Adrenal gland (tissue), 5 donors: ENCODE data around the gene BMERB1.

ENCODE experiments used
- POLR2A ChIP-seq, 2 donors: fragments of 450-650 bp; IDR thresholded peaks; one replicate each; pipeline ENCODE4 v1.6.1; 2017; ENCODE audit warnings: antibody characterized with exemption in 2 of 2, mild to moderate bottlenecking in 2 of 2, moderate library complexity in 1 of 2
- TF ChIP-seq, protein P1 (sequence below), 6 experiments: fragments of 450-650 bp in 4 of 6; fragments of 200-600 bp in 2 of 6; sonication (generic) in 1 of 6; IDR thresholded peaks; 1 replicate in 5 of 6; 2 replicates in 1 of 6; pipeline versions ENCODE4 v1.5.1 to v1.8.0; 2016 to 2021; ENCODE audit warnings: antibody characterized with exemption in 6 of 6, mild to moderate bottlenecking in 2 of 6, moderate library complexity in 1 of 6
- donor health status: DM: no; HTN: no; CAD: no.

DNA sequence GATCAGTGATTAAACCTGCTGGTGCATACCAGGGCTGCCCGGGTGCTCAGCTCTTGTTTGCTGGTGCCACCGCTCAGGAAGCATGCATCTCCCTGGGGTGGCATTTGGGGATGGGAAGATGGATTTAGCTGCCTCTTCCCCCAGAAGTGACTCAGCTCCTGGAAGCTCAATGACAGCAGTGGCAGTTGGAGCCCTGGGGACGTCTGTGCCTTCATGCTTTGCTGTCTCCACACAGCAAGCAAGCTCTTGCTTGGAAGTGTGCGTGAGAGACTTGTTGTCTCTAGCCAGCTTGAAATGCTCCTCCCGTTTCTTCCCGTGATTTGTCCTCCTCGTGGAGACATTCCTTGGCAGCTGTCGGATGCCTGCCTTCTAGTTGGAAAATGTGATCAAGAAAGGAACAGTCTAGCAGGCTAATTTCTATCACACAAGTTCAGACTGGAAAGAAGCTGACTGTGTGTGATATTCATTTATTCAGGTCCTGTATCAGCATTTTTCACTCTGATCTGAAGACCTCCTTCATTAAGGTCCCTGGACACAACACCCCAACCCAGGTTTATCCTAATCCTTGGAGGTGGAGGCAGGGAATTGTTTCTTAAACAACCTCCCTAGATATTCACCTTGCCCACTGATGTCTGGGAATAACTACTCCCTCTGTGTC is 73.0 kb downstream of the BMERB1 start:
- TF ChIP-seq, protein P1, sequence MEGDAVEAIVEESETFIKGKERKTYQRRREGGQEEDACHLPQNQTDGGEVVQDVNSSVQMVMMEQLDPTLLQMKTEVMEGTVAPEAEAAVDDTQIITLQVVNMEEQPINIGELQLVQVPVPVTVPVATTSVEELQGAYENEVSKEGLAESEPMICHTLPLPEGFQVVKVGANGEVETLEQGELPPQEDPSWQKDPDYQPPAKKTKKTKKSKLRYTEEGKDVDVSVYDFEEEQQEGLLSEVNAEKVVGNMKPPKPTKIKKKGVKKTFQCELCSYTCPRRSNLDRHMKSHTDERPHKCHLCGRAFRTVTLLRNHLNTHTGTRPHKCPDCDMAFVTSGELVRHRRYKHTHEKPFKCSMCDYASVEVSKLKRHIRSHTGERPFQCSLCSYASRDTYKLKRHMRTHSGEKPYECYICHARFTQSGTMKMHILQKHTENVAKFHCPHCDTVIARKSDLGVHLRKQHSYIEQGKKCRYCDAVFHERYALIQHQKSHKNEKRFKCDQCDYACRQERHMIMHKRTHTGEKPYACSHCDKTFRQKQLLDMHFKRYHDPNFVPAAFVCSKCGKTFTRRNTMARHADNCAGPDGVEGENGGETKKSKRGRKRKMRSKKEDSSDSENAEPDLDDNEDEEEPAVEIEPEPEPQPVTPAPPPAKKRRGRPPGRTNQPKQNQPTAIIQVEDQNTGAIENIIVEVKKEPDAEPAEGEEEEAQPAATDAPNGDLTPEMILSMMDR (IDR thresholded peaks at IDR 0.05), result no peak
- no peak for TF ChIP-seq POLR2A (IDR thresholded peaks at IDR 0.05)
